IMR-90 (cell line): ENCODE data around the gene LUC7L3. TPM values are rescaled to one million over a fixed set of nuclear protein-coding genes. Genes with fewer than 3 reads are reported as not detected.

Source experiments
- ATAC-seq: fragments of 200-7000 bp; cut with Tn5 transposase; 2 replicates; pipeline ENCODE4 v1.9.1; 2020; ENCODE audit warnings: low read depth, mild to moderate bottlenecking, moderate library complexity
- BruUV-seq: library from RNA; stranded (reverse); fragments of 400-500 nt; replicated peaks from 2 replicates; lab custom pipeline; 2021; lab: Mats Ljungman, UMichigan
- CTCF ChIA-PET: fragments of 300-600 bp; formaldehyde crosslinking; extraction: SDS; loops from one replicate; lab custom pipeline; 2021; ENCODE audit warnings: antibody characterized with exemption; lab: Yijun Ruan, JAX
- POLR2A ChIA-PET: fragments of 300-600 bp; sonication (Branson Sonifier 250); formaldehyde crosslinking; loops from one replicate; lab custom pipeline; 2022; ENCODE audit warnings: antibody characterized with exemption; ENCODE audit not compliant: unreplicated experiment; lab: Charles Lee
- DNase-seq: peaks from one replicate; pipeline ENCODE4 v3.0.0; 2013
- H2AFZ ChIP-seq: replicated peaks from 2 replicates; pipeline ENCODE3; 2013; ENCODE audit warnings: low read length, mild to moderate bottlenecking; ENCODE audit not compliant: poor library complexity
- H2AK5ac ChIP-seq: 2 replicates; pipeline ENCODE4 v1.6.1; 2013; ENCODE audit warnings: low read depth, low read length, inconsistent platforms
- H2AK9ac ChIP-seq: replicated peaks from 2 replicates; pipeline ENCODE3; 2013; ENCODE audit warnings: mild to moderate bottlenecking, low read depth, low read length, moderate library complexity; ENCODE audit not compliant: poor library complexity
- H2BK120ac ChIP-seq: 2 replicates; pipeline ENCODE4 v1.6.1; 2013; ENCODE audit warnings: low read depth, low read length, inconsistent platforms
- H2BK15ac ChIP-seq: 3 replicates; pipeline ENCODE4 v1.6.1; 2013; ENCODE audit warnings: low read depth, low read length, inconsistent platforms
- H2BK20ac ChIP-seq: 2 replicates; pipeline ENCODE4 v1.6.1; 2013; ENCODE audit warnings: low read depth, mild to moderate bottlenecking, inconsistent platforms, low read length, moderate library complexity
- H2BK5ac ChIP-seq: 2 replicates; pipeline ENCODE4 v1.6.1; 2013; ENCODE audit warnings: mild to moderate bottlenecking, low read depth, low read length, inconsistent platforms; ENCODE audit not compliant: poor library complexity, severe bottlenecking
- H3K14ac ChIP-seq: replicated peaks from 2 replicates; pipeline ENCODE4 v1.6.1; 2013; ENCODE audit warnings: low read depth, low read length, inconsistent platforms
- H3K18ac ChIP-seq: 2 replicates; pipeline ENCODE4 v1.6.1; 2013; ENCODE audit warnings: low read depth, low read length, control low read depth
- H3K23ac ChIP-seq: 2 replicates; pipeline ENCODE4 v1.6.1; 2013; ENCODE audit warnings: low read depth, low read length, inconsistent platforms
- H3K27ac ChIP-seq: 2 replicates; pipeline ENCODE4 v1.5.1; 2013; ENCODE audit warnings: mild to moderate bottlenecking, control low read depth, low read length; ENCODE audit not compliant: insufficient read depth
- H3K27me3 ChIP-seq: 2 replicates; pipeline ENCODE4 v1.6.1; 2013; ENCODE audit warnings: low read length; ENCODE audit not compliant: control insufficient read depth, insufficient read depth
- H3K36me3 ChIP-seq: 2 replicates; pipeline ENCODE4 v1.6.1; 2013; ENCODE audit warnings: low read length, mixed read lengths; ENCODE audit not compliant: control insufficient read depth, insufficient read depth
- H3K4ac ChIP-seq: 2 replicates; pipeline ENCODE4 v1.6.1; 2013; ENCODE audit warnings: low read depth, low read length, inconsistent platforms
- H3K4me1 ChIP-seq: 2 replicates; pipeline ENCODE4 v1.6.1; 2013; ENCODE audit warnings: low read length, mixed read lengths; ENCODE audit not compliant: control insufficient read depth, insufficient read depth
- H3K4me2 ChIP-seq: 2 replicates; pipeline ENCODE4 v1.6.1; 2013; ENCODE audit warnings: low read depth, mild to moderate bottlenecking, control low read depth, low read length, moderate library complexity
- H3K4me3 ChIP-seq: 2 replicates; pipeline ENCODE4 v1.5.1; 2013; ENCODE audit warnings: low read depth, mild to moderate bottlenecking, control low read depth, low read length, moderate library complexity; ENCODE audit not compliant: insufficient read depth
- H3K56ac ChIP-seq: 2 replicates; pipeline ENCODE4 v1.6.1; 2013; ENCODE audit warnings: low read length, inconsistent platforms; ENCODE audit not compliant: insufficient read depth; ENCODE audit errors: extremely low read depth
- H3K79me1 ChIP-seq, 2 experiments: 2 replicates each; pipeline ENCODE4 v1.6.1; 2013; ENCODE audit warnings: low read length in 2 of 2, inconsistent platforms in 1 of 2, low read depth in 1 of 2
- H3K9ac ChIP-seq: 2 replicates; pipeline ENCODE4 v1.6.1; 2013; ENCODE audit warnings: low read depth, low read length, control low read depth
- H3K9me1 ChIP-seq: 2 replicates; pipeline ENCODE4 v1.6.1; 2013; ENCODE audit warnings: low read length, inconsistent platforms; ENCODE audit not compliant: insufficient read depth
- H3K9me3 ChIP-seq: 2 replicates; pipeline ENCODE4 v1.6.1; 2013; ENCODE audit warnings: low read length; ENCODE audit not compliant: control insufficient read depth, insufficient read depth
- H4K20me1 ChIP-seq: 2 replicates; pipeline ENCODE4 v1.6.1; 2013; ENCODE audit warnings: low read length, inconsistent platforms; ENCODE audit not compliant: insufficient read depth
- H4K5ac ChIP-seq: 2 replicates; pipeline ENCODE4 v1.6.1; 2013; ENCODE audit warnings: mild to moderate bottlenecking, low read depth, low read length, control low read depth
- H4K8ac ChIP-seq, 2 experiments: 2 replicates each; pipeline ENCODE4 v1.6.1; 2013; ENCODE audit warnings: low read depth in 2 of 2, low read length in 2 of 2, control low read depth in 1 of 2, inconsistent platforms in 1 of 2
- H4K91ac ChIP-seq: 2 replicates; pipeline ENCODE4 v1.6.1; 2013; ENCODE audit warnings: low read depth, low read length, inconsistent platforms; ENCODE audit not compliant: insufficient read depth
- BHLHE40 ChIP-seq: fragments of 150-350 bp; IDR thresholded peaks from 2 replicates; pipeline ENCODE4 v1.6.1; 2016; ENCODE audit warnings: mild to moderate bottlenecking, low read depth, low read length
- FOS ChIP-seq: fragments of 150-350 bp; IDR thresholded peaks from 2 replicates; pipeline ENCODE4 v1.6.1; 2016; ENCODE audit warnings: low read depth, low read length
- MAFK ChIP-seq: IDR thresholded peaks from 2 replicates; pipeline ENCODE4 v1.6.1; 2012; ENCODE audit warnings: low read depth, low read length, improper control_type of control experiment
- RAD21 ChIP-seq: IDR thresholded peaks from 2 replicates; pipeline ENCODE4 v1.6.1; 2012; ENCODE audit warnings: low read length, improper control_type of control experiment
- RCOR1 ChIP-seq: IDR thresholded peaks from 2 replicates; pipeline ENCODE4 v1.6.1; 2012; ENCODE audit warnings: mild to moderate bottlenecking, low read length, improper control_type of control experiment; ENCODE audit not compliant: insufficient replicate concordance
- SMC3 ChIP-seq: fragments of 150-350 bp; IDR thresholded peaks from 2 replicates; pipeline ENCODE4 v1.6.1; 2016; ENCODE audit warnings: low read depth, mild to moderate bottlenecking, antibody characterized with exemption, low read length, moderate library complexity
- WGBS, 2 experiments: methylation state at CpG; one replicate each; pipeline versions ENCODE4 v1.1.5 to v1.1.7; 2013; ENCODE audit warnings: missing lambda C conversion rate in 2 of 2; ENCODE audit not compliant: insufficient read length in 1 of 2; ENCODE audit errors: extremely low coverage in 2 of 2; 5-methylcytosine and 5-hydroxymethylcytosine counted together
- dilution Hi-C: fragments of 300-500 bp; cut with HindIII; formaldehyde crosslinking; loops from one replicate; pipeline ENCODE4 v1.14.3; 2018; ENCODE audit warnings: low sequenced_read_pairs; ENCODE audit not compliant: unreplicated experiment
- in situ Hi-C: fragments of 300-500 bp; cut with MboI; formaldehyde crosslinking; loops from 3 replicates; pipeline ENCODE4 v1.14.3; 2019; ENCODE audit warnings: low sequenced_read_pairs, inconsistent platforms, mixed read lengths
- intact Hi-C: fragments of 100-400 bp; cut with micrococcal nuclease; formaldehyde crosslinking; loops from 2 replicates; pipeline ENCODE4 v1.10.0; 2022
- polyA plus RNA-seq, 3 experiments: library from polyadenylated mRNA; depleted of rRNA; stranded (reverse); fragments of >200 nt; gene quantifications; 2 replicates each; pipeline ENCODE4 v1.2.3, GENCODE V29; 2012; ENCODE audit warnings: low replicate concordance in 1 of 3
- total RNA-seq: library from RNA; depleted of rRNA; stranded (reverse); fragments of >200 nt; gene quantifications from 2 replicates; pipeline ENCODE4 v1.2.3, GENCODE V29; 2012

The LUC7L3 gene
- total and polyA plus RNA-seq, 2 of the 4 experiments (the other 2 are of a cell fraction): 17.7 to 44.7 TPM

GRCh38 chr17:50775926-50776325, 56.5 kb downstream of the LUC7L3 start:
- TF ChIP-seq BHLHE40 (no peak), MAFK (no peak), RAD21 (no peak), FOS (no peak), SMC3 (no peak), RCOR1 (no peak)
- H3K27me3 ChIP-seq: peaks cover 2% of the 10 kb centered on the region
- no peak overlapping the region for H3K56ac ChIP-seq
- no peak overlapping the region for H4K5ac ChIP-seq
- H3K4me1 ChIP-seq: no peaks in the 10 kb centered on the region
- H3K4ac ChIP-seq: no peak overlapping the region
- H2BK20ac ChIP-seq: no peak overlapping the region
- in situ Hi-C loops: no loop called here
- no peak overlapping the region for H3K4me3 ChIP-seq
- H3K18ac ChIP-seq: no peak overlapping the region
- H4K20me1 ChIP-seq: no peaks in the 10 kb centered on the region
- H3K9me1 ChIP-seq: no peaks in the 10 kb centered on the region
- H2AK9ac ChIP-seq: no peak overlapping the region
- WGBS, 2 experiments: no CpG with 5 or more reads among the region's 3 CpGs
- intact Hi-C loops: no loop called here
- DNase-seq (no peak), ATAC-seq (no peak)
- H2BK120ac ChIP-seq: no peak overlapping the region
- H3K27ac ChIP-seq: no peak overlapping the region
- H3K23ac ChIP-seq: no peak overlapping the region
- H2BK5ac ChIP-seq: no peak overlapping the region
- H4K91ac ChIP-seq: no peak overlapping the region
- ChIA-PET POLR2A (no interaction called here), CTCF (interaction anchor here (0.7 kb wide), 1 partner anchor 174 kb away, joined by 4 read pairs; no protein-coding TSS in a partner anchor)
- no peak overlapping the region for H2AFZ ChIP-seq
- H3K14ac ChIP-seq: no peak overlapping the region
- no peaks in the 10 kb centered on the region for H3K9me3 ChIP-seq
- H2BK15ac ChIP-seq: no peak overlapping the region
- dilution Hi-C loops: no loop called here
- no peak overlapping the region for H2AK5ac ChIP-seq
- H3K79me1 ChIP-seq: no peaks in the 10 kb centered on the region
- BruUV-seq: no TSS peak
- no peak overlapping the region for H3K9ac ChIP-seq
- H3K4me2 ChIP-seq: no peak overlapping the region
- H3K36me3 ChIP-seq: no peaks in the 10 kb centered on the region
- no peak overlapping the region for H4K8ac ChIP-seq
